Mucosa of descending colon (tissue), 3 donors: ENCODE data around the gene KCND2. TPM values are rescaled to one million over a fixed set of nuclear protein-coding genes. Genes with fewer than 3 reads are reported as not detected.

ENCODE experiments used
- ATAC-seq: fragments of 200-7000 bp; cut with Tn5 transposase; one replicate; pipeline ENCODE4 v1.9.1; 2020; ENCODE audit warnings: mild to moderate bottlenecking, moderate library complexity
- DNase-seq, 3 donors: peaks; one replicate each; pipeline ENCODE4 v3.0.0-alpha.2; 2020
- H3K36me3 ChIP-seq: fragments of 200-600 bp; one replicate; pipeline ENCODE4 v1.8.0; 2021; ENCODE audit warnings: low read depth, mild to moderate bottlenecking
- H3K4me1 ChIP-seq: fragments of 200-600 bp; one replicate; pipeline ENCODE4 v1.8.0; 2021; ENCODE audit warnings: low read depth, mild to moderate bottlenecking
- H3K4me3 ChIP-seq: fragments of 200-600 bp; one replicate; pipeline ENCODE4 v1.8.0; 2021; ENCODE audit warnings: mild to moderate bottlenecking
- H3K9me3 ChIP-seq: fragments of 200-600 bp; one replicate; pipeline ENCODE4 v1.8.0; 2021; ENCODE audit warnings: mild to moderate bottlenecking
- CTCF ChIP-seq: fragments of 200-600 bp; IDR thresholded peaks from one replicate; pipeline ENCODE4 v1.8.0; 2022; ENCODE audit warnings: antibody characterized with exemption, mild to moderate bottlenecking
- intact Hi-C, 2 donors: fragments of 100-400 bp; cut with DNase I in 1 of 2; cut with micrococcal nuclease in 1 of 2; formaldehyde crosslinking; loops; one replicate each; pipeline versions ENCODE4 v1.11.0 to v1.11.1; 2022; cut with DNase I, micrococcal nuclease
- total RNA-seq, 3 donors: library from RNA; stranded (reverse); fragmentation: NEBNext Ultra II Directional in 2 of 3; extraction: Animal tissue kit (Norgen Biotek cat#: 25700) in 2 of 3; gene quantifications; one replicate each; pipeline versions ENCODE4 v1.2.1 to v1.2.4, GENCODE V29; 2021 to 2023
- donor health status: DM: no; HTN: no; CAD: no; lungs with moderate emphysema.
- donor health status: DM: no; HTN: no; CAD: no.
- donor health status: DM: no; HTN: yes; CAD: no.

The KCND2 gene
- total RNA-seq, 3 donors from 2014 or later: 0.09 to 0.98 (median 0.41) TPM

GRCh38 chr7:120609136-120609753, 336.3 kb downstream of the KCND2 start:
- H3K9me3 ChIP-seq: no peaks in the 10 kb centered on the region
- H3K36me3 ChIP-seq: no peaks in the 10 kb centered on the region
- no peak overlapping the region for H3K4me3 ChIP-seq
- no peak for TF ChIP-seq CTCF
- no peak for ATAC-seq
- H3K4me1 ChIP-seq: no peaks in the 10 kb centered on the region
- no peak for DNase-seq
- intact Hi-C loops: no loop called here

GRCh38 chr7:120611975-120612374, 339.0 kb downstream of the KCND2 start:
- no peak for DNase-seq
- H3K36me3 ChIP-seq: no peaks in the 10 kb centered on the region
- H3K9me3 ChIP-seq: no peaks in the 10 kb centered on the region
- ATAC-seq: no peak
- H3K4me1 ChIP-seq: no peaks in the 10 kb centered on the region
- no peak overlapping the region for H3K4me3 ChIP-seq
- TF ChIP-seq CTCF: no peak
- intact Hi-C loops: no loop called here

GRCh38 chr7:120615703-120616102, 342.7 kb downstream of the KCND2 start:
- TF ChIP-seq CTCF: no peak
- intact Hi-C loops: no loop called here
- Histone ChIP-seq H3K4me3 (no peak overlapping the region), H3K4me1 (no peaks in the 10 kb centered on the region), H3K9me3 (no peaks in the 10 kb centered on the region), H3K36me3 (no peaks in the 10 kb centered on the region)
- ATAC-seq (no peak), DNase-seq (no peak)

- intact Hi-C loops: no loop called here
- Histone ChIP-seq H3K4me1 (no peaks in the 10 kb centered on the region), H3K9me3 (no peaks in the 10 kb centered on the region), H3K36me3 (no peaks in the 10 kb centered on the region), H3K4me3 (no peak overlapping the region)
- DNase-seq (no peak), ATAC-seq (no peak)
- TF ChIP-seq CTCF: no peak
These were observed 344.3 kb downstream of the KCND2 start for GRCh38 chr7:120617275-120617674.

- TF ChIP-seq CTCF: no peak
These were observed 355.3 kb downstream of the KCND2 start for GRCh38 chr7:120628251-120628650.

GRCh38 chr7:120639884-120640283, 366.9 kb downstream of the KCND2 start:
- DNase-seq (no peak), ATAC-seq (no peak)
- Histone ChIP-seq H3K36me3 (no peaks in the 10 kb centered on the region), H3K4me1 (no peaks in the 10 kb centered on the region), H3K9me3 (no peaks in the 10 kb centered on the region), H3K4me3 (no peak overlapping the region)
- TF ChIP-seq CTCF: no peak
- intact Hi-C loops: no loop called here

More at GRCh38 chr7:120628251-120628650, 355.3 kb downstream of the KCND2 start:
- Histone ChIP-seq H3K9me3 (no peaks in the 10 kb centered on the region), H3K36me3 (no peaks in the 10 kb centered on the region), H3K4me1 (no peaks in the 10 kb centered on the region), H3K4me3 (no peak overlapping the region)
- DNase-seq (no peak), ATAC-seq (no peak)
- intact Hi-C loops: no loop called here
